HG03565 (cell line): ENCODE measurements around the gene SARNP.
A peak's percentile ranks its signal among the peaks of the same experiment; 100 is the strongest.
"Not testable (repeated sequence)": the region's sequence is repeated elsewhere in the genome, so short reads cannot be mapped to it uniquely, and the experiment has no call there.

Source experiments
- ATAC-seq: cut with Tn5 transposase; IDR thresholded peaks from one replicate; pipeline ENCODE4 v1.9.1; 2021; ENCODE audit warnings: mild to moderate bottlenecking, moderate library complexity; ENCODE audit not compliant: unreplicated experiment

Gene SARNP

GRCh38 chr12:55817345-55818139 lies at the start of gene SARNP, which contains the start of gene ORMDL2:
SARNP (minus strand) TSS chr12:55817724; CDS start chr12:55817701, 23 bp downstream.
ORMDL2 (plus strand) TSS chr12:55818041; CDS start chr12:55819000, 959 bp downstream.
- ATAC-seq, result peak; percentile 96

- not testable (repeated sequence) for ATAC-seq
Measured at GRCh38 chr12:55866454-55867004, 49.0 kb upstream of the SARNP start.

GRCh38 chr12:55865327-55865726 lies 47.8 kb upstream of the SARNP start:
- ATAC-seq, result no peak

- not testable (repeated sequence) for ATAC-seq
Measured at GRCh38 chr12:55862931-55863330, 45.4 kb upstream of the SARNP start.

GRCh38 chr12:55862286-55862685 lies 44.8 kb upstream of the SARNP start:
- no peak for ATAC-seq

- no peak for ATAC-seq
Measured at GRCh38 chr12:55861871-55862270, 44.3 kb upstream of the SARNP start.

GRCh38 chr12:55861396-55861795 lies 43.9 kb upstream of the SARNP start:
- ATAC-seq, result no peak

GRCh38 chr12:55852740-55853139 lies 35.2 kb upstream of the SARNP start:
- no peak for ATAC-seq

GRCh38 chr12:55850893-55851292 lies 33.4 kb upstream of the SARNP start:
- no peak for ATAC-seq

GRCh38 chr12:55850401-55850800 lies 32.9 kb upstream of the SARNP start:
- no peak for ATAC-seq

GRCh38 chr12:55849616-55850343 lies 32.3 kb upstream of the SARNP start:
- ATAC-seq, result no peak

GRCh38 chr12:55847603-55848291 lies 30.2 kb upstream of the SARNP start:
- ATAC-seq, result no peak

GRCh38 chr12:55847033-55847432 lies 29.5 kb upstream of the SARNP start:
- ATAC-seq, result no peak

GRCh38 chr12:55845785-55846496 lies 28.4 kb upstream of the SARNP start:
- ATAC-seq, result no peak

- ATAC-seq, result no peak
Measured at GRCh38 chr12:55845361-55845760, 27.8 kb upstream of the SARNP start.

- no peak for ATAC-seq
Measured at GRCh38 chr12:55844961-55845360, 27.4 kb upstream of the SARNP start.

- no peak for ATAC-seq
Measured at GRCh38 chr12:55843431-55843830, 25.9 kb upstream of the SARNP start.

- ATAC-seq, result no peak
Measured at GRCh38 chr12:55842681-55843429, 25.3 kb upstream of the SARNP start, which contains the start of gene MMP19. MMP19 (minus strand) TSS chr12:55842936; CDS start chr12:55842830, 106 bp downstream.

- ATAC-seq, result no peak
Measured at GRCh38 chr12:55840581-55841351, 23.2 kb upstream of the SARNP start.
